ENCODE results near the gene CEP295NL.

DNA sequence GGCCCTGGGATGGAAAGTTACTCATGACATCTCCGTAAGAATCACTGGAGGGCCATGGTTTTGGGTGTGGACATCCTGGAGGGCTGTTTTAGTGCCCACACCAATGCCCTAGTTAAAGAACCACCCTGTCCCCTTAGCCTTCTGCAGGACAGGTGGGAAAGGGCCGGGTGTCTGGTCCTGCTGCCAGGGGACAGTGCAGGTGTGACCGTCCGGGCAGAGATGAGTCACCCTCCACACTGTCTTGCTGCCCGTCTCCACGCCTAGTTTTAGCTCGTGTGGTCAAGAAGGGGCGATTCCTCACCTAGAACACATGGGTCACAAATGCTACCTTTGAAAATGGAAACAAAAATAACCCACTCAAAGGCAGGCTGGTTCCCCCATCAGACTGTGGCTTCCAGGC, 17.0 kb downstream of the CEP295NL start:
- no peak for TF ChIP-seq POLR2A (IDR thresholded peaks at IDR 0.05)
- TF ChIP-seq, protein P1, sequence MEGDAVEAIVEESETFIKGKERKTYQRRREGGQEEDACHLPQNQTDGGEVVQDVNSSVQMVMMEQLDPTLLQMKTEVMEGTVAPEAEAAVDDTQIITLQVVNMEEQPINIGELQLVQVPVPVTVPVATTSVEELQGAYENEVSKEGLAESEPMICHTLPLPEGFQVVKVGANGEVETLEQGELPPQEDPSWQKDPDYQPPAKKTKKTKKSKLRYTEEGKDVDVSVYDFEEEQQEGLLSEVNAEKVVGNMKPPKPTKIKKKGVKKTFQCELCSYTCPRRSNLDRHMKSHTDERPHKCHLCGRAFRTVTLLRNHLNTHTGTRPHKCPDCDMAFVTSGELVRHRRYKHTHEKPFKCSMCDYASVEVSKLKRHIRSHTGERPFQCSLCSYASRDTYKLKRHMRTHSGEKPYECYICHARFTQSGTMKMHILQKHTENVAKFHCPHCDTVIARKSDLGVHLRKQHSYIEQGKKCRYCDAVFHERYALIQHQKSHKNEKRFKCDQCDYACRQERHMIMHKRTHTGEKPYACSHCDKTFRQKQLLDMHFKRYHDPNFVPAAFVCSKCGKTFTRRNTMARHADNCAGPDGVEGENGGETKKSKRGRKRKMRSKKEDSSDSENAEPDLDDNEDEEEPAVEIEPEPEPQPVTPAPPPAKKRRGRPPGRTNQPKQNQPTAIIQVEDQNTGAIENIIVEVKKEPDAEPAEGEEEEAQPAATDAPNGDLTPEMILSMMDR (IDR thresholded peaks at IDR 0.05), result no peak
- TF ChIP-seq POLR2AphosphoS5 (IDR thresholded peaks at IDR 0.05), result no peak
